Fibroblast of lung (primary cell): Measurements from ENCODE around the gene SPEG. TPM values are rescaled to one million over a fixed set of nuclear protein-coding genes. Genes with fewer than 3 reads are reported as not detected.

Experiments
- DNase-seq, 2 donors: peaks; one replicate each; pipeline versions ENCODE4 v3.0.0 to v3.0.0-alpha.2; 2010; ENCODE audit warnings: low read depth in 2 of 2
- H2AFZ ChIP-seq: 2 replicates; pipeline ENCODE4 v1.5.1; 2012; ENCODE audit warnings: low read length, control low read depth, inconsistent platforms
- H3K27ac ChIP-seq: 2 replicates; pipeline ENCODE4 v1.5.1; 2011; ENCODE audit warnings: low read length, control low read depth; ENCODE audit not compliant: insufficient read depth
- H3K27me3 ChIP-seq: 2 replicates; pipeline ENCODE4 v1.5.1; 2011; ENCODE audit warnings: mild to moderate bottlenecking, low read length; ENCODE audit not compliant: control insufficient read depth, insufficient read depth
- H3K36me3 ChIP-seq: 2 replicates; pipeline ENCODE4 v1.5.1; 2011; ENCODE audit warnings: low read length; ENCODE audit not compliant: control insufficient read depth, insufficient read depth
- H3K4me1 ChIP-seq: 2 replicates; pipeline ENCODE4 v1.5.1; 2011; ENCODE audit warnings: low read length; ENCODE audit not compliant: control insufficient read depth, insufficient read depth; ENCODE audit errors: extremely low read depth
- H3K4me2 ChIP-seq: 2 replicates; pipeline ENCODE4 v1.5.1; 2011; ENCODE audit warnings: low read length, control low read depth; ENCODE audit not compliant: insufficient read depth; ENCODE audit errors: extremely low read depth
- H3K4me3 ChIP-seq, 4 experiments: fragments of 200-600 bp in 1 of 4; sonication (generic) in 1 of 4; replicated peaks in 1 of 4; 2 replicates each; pipeline ENCODE4 v1.5.1; 2011 to 2016; ENCODE audit warnings: low read length in 4 of 4, low read depth in 3 of 4, mild to moderate bottlenecking in 3 of 4, control low read depth in 2 of 4, inconsistent platforms in 1 of 4, mixed read lengths in 1 of 4; ENCODE audit not compliant: insufficient read depth in 1 of 4; ENCODE audit errors: control extremely low read depth in 1 of 4
- H3K79me2 ChIP-seq: 2 replicates; pipeline ENCODE4 v1.5.1; 2012; ENCODE audit warnings: mild to moderate bottlenecking, low read length, inconsistent platforms; ENCODE audit not compliant: control insufficient read depth, insufficient read depth
- H3K9ac ChIP-seq: 2 replicates; pipeline ENCODE4 v1.5.1; 2011; ENCODE audit warnings: mild to moderate bottlenecking, low read length, control low read depth; ENCODE audit not compliant: insufficient read depth
- H3K9me3 ChIP-seq: 2 replicates; pipeline ENCODE4 v1.5.1; 2012; ENCODE audit warnings: low read depth, low read length; ENCODE audit not compliant: control insufficient read depth, insufficient read depth
- H4K20me1 ChIP-seq: 2 replicates; pipeline ENCODE4 v1.5.1; 2011; ENCODE audit warnings: low read length; ENCODE audit not compliant: control insufficient read depth, insufficient read depth; ENCODE audit errors: extremely low read depth
- EZH2 ChIP-seq: IDR thresholded peaks from 2 replicates; pipeline ENCODE4 v1.5.1; 2012; ENCODE audit warnings: low read length, control low read depth, mild to moderate bottlenecking; ENCODE audit errors: missing control alignments
- polyA plus RNA-seq, 2 donors: library from polyadenylated mRNA; depleted of rRNA in 1 of 2; stranded (reverse) in 1 of 2; unstranded in 1 of 2; fragments of >200 nt; gene quantifications; 2 replicates each; pipeline ENCODE4 v1.2.1, GENCODE V29; 2011 to 2012; ENCODE audit warnings: missing spikeins in 1 of 2
- total RNA-seq: library from RNA; depleted of rRNA; stranded (reverse); fragments of >200 nt; gene quantifications from 2 replicates; pipeline ENCODE4 v1.2.1, GENCODE V29; 2014
- TF ChIP-seq, protein P1 (sequence below), 2 donors: IDR thresholded peaks in 1 of 2; conservative IDR thresholded peaks in 1 of 2; 1 replicate in 1 of 2; 2 replicates in 1 of 2; pipeline ENCODE4 v1.5.1; 2011 to 2012; ENCODE audit warnings: low read length in 2 of 2, control low read depth in 1 of 2, inconsistent platforms in 1 of 2, low read depth in 1 of 2, mild to moderate bottlenecking in 1 of 2

The SPEG gene
- total and polyA plus RNA-seq, 2 donors (not counting 1 experiment from before 2014, with no cell fraction given): 9.5 to 20.1 TPM

DNA sequence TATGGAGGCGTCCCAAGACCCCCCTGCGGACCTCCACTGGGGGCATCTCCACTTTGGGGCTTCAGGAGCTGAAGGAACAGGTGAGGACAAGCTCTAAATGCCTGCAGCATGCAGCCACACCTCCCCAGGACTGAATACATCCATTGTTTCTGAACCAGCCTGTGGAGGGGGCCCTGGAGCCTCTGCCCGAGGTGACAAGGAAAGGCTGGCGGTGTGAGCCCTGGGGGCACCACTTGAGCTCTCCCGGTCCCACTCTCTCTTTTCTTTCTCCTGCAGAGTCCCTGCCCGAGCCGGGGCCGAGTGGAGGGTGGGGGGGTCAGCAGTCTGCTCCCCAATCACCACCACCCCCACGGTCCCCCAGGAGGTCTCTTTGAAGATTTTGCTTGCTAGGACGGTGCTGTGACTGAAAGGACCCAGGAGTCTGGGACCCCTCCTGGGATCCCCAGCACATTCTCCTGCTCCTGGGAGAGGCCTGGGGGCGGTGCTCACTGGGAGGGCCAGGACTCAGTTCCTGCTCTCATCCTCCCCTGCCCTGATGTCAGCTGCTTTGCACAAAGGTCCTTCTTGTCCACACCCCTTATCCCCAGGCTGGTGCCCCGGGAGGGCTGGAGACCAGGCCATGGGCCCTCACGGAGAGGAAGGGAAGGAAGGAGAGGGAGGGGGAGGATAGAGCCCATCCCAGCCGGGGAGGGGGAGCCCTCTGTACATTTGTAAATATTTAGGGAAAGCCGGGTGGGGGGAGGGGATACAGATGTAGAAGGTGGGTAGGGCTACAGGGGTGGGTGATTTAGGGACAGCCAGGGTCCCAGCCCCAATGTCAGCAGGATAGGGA, 103.2 kb downstream of the SPEG start:
- Histone ChIP-seq H4K20me1 (no peaks in the 10 kb centered on the region), H3K9ac (no peak overlapping the region), H3K27me3 (peaks cover 5% of the 10 kb centered on the region), H3K36me3 (peaks cover 17% of the 10 kb centered on the region), H3K4me3 (no peak overlapping the region), H2AFZ (no peak overlapping the region), H3K4me2 (no peak overlapping the region), H3K4me1 (peaks cover 5% of the 10 kb centered on the region), H3K27ac (no peak overlapping the region), H3K79me2 (peaks cover 4% of the 10 kb centered on the region), H3K9me3 (no peaks in the 10 kb centered on the region)
- peak in 1 of 2 donors; percentile 25 for DNase-seq
- TF ChIP-seq, protein P1, sequence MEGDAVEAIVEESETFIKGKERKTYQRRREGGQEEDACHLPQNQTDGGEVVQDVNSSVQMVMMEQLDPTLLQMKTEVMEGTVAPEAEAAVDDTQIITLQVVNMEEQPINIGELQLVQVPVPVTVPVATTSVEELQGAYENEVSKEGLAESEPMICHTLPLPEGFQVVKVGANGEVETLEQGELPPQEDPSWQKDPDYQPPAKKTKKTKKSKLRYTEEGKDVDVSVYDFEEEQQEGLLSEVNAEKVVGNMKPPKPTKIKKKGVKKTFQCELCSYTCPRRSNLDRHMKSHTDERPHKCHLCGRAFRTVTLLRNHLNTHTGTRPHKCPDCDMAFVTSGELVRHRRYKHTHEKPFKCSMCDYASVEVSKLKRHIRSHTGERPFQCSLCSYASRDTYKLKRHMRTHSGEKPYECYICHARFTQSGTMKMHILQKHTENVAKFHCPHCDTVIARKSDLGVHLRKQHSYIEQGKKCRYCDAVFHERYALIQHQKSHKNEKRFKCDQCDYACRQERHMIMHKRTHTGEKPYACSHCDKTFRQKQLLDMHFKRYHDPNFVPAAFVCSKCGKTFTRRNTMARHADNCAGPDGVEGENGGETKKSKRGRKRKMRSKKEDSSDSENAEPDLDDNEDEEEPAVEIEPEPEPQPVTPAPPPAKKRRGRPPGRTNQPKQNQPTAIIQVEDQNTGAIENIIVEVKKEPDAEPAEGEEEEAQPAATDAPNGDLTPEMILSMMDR (conservative IDR thresholded peaks at IDR 0.05 in 1 of 2, IDR thresholded peaks at IDR 0.05 in 1 of 2; ENCODE audit: low read depth in 1 of 2, low read length in 2 of 2): no peak
- no peak for TF ChIP-seq EZH2

DNA sequence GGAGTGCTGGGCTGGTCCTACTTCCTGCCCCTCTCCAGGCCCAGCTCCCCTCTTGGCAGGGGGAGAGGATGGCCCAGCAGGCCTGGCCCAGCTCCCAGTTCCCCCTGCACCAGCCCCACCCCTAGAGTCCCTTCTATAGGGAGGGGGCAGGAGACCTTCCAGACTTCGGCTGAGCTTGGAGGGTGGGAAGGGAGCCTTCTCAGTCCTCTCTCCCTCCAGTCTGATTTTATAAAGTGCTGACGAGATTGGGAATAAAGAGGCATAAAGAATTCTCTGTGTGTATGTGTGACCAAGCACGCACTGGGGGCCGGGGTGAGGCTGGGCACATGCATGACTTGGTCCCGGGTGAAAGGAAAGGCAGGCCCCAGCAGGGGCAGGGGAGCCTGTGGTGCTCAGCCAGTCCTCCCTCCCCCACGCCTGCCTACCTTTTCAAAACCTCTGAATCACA, 103.9 kb downstream of the SPEG start:
- H3K4me3 ChIP-seq: no peak overlapping the region
- no peaks in the 10 kb centered on the region for H4K20me1 ChIP-seq
- peaks cover 5% of the 10 kb centered on the region for H3K4me1 ChIP-seq
- DNase-seq: peak; percentile 34 to 42
- no peaks in the 10 kb centered on the region for H3K9me3 ChIP-seq
- no peak overlapping the region for H3K27ac ChIP-seq
- H3K4me2 ChIP-seq: no peak overlapping the region
- H3K9ac ChIP-seq: no peak overlapping the region
- H3K36me3 ChIP-seq: peaks cover 17% of the 10 kb centered on the region
- H3K27me3 ChIP-seq: peaks cover under 1% of the 10 kb centered on the region
- H2AFZ ChIP-seq: no peak overlapping the region
- peaks cover 4% of the 10 kb centered on the region for H3K79me2 ChIP-seq
- TF ChIP-seq EZH2: no peak
- TF ChIP-seq, protein P1 (conservative IDR thresholded peaks at IDR 0.05 in 1 of 2, IDR thresholded peaks at IDR 0.05 in 1 of 2; ENCODE audit: low read depth in 1 of 2, low read length in 2 of 2): no peak

DNA sequence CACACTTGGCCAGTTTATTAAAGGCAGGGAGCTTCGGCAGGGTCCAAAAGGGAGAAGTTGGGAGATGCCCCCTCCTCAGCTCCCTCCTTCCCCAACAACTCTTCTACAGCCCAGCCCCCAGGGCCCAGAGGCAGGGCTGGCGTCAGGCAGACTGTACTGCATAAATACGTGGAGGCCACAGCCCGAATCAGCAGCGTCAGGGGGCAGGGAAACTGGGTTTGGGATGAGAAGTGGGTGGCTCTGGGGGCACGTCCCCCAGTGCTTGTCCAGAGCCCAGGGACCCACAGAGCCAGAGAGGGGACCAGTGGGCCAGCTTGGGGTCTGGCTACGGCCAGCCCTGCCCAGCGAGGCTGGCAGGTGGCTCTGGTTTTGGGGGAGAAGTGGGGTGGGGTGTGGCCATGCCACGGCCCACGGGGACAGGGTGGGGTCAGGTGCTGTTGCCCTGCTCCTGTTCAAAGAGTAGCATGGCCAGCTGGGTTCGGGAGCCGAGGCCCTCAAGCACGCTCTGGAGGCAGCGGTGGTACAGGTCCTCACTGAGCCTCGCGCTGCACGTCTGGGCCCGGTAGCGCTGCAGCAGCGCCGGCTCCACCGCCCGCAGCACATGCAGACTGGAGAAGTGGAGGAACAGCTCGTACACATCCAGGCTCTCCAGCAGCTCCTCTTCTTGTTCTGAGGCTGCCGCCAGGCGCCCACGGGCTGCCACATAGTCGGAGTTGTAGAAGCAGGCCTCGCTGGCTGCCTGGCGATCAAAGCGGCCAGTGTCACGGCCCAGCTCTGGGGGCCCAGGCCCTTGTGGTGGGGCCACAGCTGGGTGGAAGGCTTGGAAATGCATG, 104.5 kb downstream of the SPEG start:
- no peak for TF ChIP-seq EZH2

More for the DNA sequence above, 104.5 kb downstream of the SPEG start:
- Histone ChIP-seq H2AFZ (no peak overlapping the region), H3K27me3 (no peaks in the 10 kb centered on the region), H3K4me3 (no peak overlapping the region), H4K20me1 (no peaks in the 10 kb centered on the region), H3K79me2 (peaks cover 4% of the 10 kb centered on the region), H3K4me1 (peaks cover 5% of the 10 kb centered on the region), H3K36me3 (peaks cover 17% of the 10 kb centered on the region), H3K9ac (no peak overlapping the region), H3K27ac (no peak overlapping the region), H3K9me3 (no peaks in the 10 kb centered on the region), H3K4me2 (no peak overlapping the region)
- DNase-seq: no peak
